ENCODE data around the gene CHAT.

Gene CHAT

DNA sequence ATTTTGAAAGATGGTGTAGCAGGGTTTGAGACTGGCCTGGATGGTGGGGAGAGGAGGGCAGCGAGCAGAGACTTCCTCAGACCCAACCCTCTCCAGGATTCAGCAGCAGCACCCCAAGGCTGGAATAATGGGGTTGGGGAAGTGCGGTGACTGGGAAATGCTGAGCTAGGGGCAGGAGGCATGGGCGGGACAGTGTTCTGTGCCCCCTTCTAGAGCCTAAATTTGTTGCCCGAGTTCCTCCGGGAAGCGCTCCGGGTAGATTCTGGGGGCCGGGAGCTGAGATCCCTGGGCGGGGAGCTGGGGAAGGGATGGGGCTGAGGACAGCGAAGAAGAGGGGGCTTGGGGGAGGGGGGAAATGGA, at the start of gene CHAT:
TSS of gene CHAT (plus strand) at position 156 of the 360 bp plus-strand sequence. CDS start at position 309, 153 bp downstream.
- DNase-seq: no peak

DNA sequence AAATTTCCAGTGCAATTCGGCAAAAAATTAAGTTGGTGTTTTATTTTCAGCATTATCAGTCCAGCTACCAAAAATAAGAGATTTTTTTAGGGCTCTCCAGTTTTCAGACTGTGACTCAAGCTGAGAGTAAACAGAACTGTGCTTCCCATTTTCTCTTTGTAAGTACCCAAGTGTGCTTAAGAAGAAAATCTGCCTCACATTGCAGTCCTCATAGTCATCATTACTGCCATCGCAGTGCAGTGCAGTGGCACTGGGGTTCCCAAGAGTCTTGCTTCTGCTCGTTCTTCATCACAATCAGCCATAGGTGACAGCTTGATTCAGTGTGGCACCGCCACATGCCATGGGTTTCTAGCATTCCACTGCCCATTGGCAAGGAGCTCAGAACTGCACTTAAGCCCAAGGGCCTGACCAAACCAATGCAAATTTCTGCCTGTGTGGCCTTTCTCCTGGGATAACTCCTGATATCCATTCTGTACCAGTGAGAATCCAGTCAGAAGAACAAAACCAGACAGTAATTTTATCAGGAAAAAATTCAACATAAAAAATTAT, 49.3 kb upstream of the CHAT start:
- no peak for DNase-seq

- no peak for DNase-seq
Observed at GRCh38 chr10:49567810-49568209, 46.0 kb upstream of the CHAT start.

DNA sequence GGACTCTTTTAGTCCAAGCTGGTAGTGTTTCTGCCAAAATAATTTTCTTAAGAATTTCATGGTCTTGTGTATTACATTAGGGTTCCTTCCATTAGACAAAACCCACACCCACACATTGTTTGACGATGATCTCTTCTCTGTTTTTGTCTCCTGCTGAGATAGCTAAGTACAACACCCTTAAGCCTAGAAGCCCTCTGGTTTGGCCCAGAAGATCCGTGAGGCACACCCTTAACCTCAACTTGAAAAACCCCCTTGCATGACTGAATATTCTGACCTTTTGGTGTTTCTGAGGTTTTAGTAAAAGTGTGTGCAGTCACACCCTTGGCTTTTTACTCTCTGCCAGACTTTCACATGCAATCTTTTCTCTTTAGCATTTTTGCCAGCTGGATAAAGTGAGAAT, 45.6 kb upstream of the CHAT start:
- DNase-seq: no peak

GRCh38 chr10:49569031-49569631, 44.7 kb upstream of the CHAT start:
- no peak for DNase-seq

DNA sequence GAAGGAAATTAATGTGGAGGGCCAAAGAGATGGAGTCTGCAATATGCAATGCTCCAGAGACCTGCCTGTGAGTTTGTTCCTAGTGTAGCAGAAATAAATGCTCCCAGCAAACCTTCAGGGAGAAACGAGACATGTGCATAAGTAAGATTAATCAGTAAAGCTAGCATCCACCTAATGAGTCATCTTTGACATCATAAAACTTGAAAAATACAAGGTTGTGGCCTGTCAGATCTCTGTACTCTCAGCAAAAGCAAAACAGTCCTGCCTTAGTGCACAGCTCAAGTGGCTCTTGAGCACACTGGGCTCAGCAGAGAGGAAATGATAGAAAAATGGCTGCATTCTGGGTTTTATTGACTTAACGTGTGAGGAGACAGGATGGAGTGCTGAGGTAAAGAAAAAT, 42.4 kb upstream of the CHAT start:
- no peak for DNase-seq

DNA sequence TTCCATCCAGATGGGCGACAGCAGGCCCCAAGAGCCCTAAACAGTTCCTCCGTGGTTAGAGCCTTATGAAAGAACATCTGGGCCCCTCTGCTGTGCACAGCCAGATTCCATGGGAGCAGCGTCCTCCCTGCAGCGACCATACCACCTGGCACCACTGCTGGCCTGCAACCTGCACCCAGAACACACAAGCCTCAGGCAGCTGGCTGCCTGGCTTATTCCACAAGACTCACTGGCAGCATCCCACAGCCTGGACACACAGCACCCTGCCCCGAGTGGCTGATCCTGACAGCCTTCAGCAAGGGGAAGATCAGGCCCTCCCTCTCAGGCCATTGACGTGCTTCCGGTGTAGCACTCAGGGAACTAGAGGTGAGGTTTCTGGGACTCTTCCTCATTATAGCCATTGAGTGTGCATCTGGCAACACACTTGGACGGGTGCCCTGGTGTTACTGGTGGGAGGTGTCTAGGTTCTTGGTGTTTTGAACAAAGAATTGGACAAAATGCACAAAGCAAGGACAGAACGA, 41.2 kb upstream of the CHAT start:
- DNase-seq: no peak

DNA sequence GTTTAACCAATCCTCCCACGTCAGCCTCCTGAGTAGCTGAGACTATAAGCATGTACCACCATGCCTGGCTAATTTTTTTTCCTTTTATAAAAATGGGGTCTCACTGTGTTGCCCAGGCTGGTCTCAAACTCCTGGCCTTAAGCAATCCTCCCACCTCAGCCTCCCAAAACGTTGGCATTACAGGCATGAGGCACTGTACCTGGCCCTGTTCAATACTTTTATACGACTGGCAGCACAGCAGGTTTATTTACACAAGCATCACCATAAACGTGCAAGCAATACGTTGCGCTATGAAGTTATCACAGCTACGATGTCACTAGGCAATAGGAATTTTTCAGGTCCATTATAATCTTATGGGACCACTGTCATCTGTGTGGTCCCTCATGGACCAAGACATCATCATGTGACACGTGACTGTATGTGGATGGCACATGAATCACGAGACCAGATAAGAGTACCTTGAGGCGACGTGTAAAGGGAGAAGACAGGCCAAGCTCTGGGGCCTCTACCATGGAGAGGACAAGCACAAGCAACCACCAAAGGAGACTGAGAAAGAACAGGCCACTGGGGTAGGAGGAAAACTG, 38.3 kb upstream of the CHAT start:
- no peak for DNase-seq

- DNase-seq: no peak
Observed at GRCh38 chr10:49577182-49577925, 36.5 kb upstream of the CHAT start.

- DNase-seq: no peak
Observed at GRCh38 chr10:49578392-49578791, 35.4 kb upstream of the CHAT start.

DNA sequence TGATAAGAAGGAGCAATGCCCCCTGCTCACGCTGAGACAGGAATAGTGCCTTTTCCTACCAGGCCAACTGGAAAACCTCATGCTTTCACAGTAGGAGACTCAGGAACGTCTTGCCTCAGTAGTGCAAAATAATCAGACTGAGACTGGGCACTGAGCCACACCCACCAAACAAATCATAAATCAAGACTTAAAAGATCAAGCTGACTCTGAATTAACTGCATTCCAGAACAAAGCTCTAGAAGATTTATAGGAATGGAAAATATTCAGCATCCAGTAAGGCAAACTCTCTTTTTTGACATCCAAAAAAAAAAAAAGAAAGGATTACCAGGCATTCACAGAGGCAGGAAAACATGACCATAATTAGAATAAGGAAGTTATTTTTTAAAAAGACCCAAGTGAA, 34.2 kb upstream of the CHAT start:
- DNase-seq: no peak

- DNase-seq: no peak
Observed at GRCh38 chr10:49585387-49585786, 28.4 kb upstream of the CHAT start.

DNA sequence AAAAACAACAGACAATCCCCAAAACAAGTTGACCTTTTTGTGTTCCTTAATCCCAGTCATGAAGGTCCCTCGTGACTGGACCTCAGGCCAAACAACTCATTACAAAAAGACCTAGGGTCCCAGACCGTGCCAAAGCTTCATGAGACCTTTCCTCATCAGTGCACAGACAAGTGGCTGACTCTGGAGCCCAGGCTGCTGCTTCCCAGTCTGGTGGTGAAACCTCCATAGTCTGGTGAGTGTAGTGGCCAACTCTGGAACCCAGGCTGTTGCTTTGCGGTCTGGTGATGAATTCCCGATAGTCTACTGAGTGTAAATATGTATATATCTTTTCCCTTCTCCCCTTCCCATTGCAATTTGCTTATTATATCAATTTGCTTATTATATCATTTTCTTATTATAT, 25.9 kb upstream of the CHAT start:
- no peak for DNase-seq

DNA sequence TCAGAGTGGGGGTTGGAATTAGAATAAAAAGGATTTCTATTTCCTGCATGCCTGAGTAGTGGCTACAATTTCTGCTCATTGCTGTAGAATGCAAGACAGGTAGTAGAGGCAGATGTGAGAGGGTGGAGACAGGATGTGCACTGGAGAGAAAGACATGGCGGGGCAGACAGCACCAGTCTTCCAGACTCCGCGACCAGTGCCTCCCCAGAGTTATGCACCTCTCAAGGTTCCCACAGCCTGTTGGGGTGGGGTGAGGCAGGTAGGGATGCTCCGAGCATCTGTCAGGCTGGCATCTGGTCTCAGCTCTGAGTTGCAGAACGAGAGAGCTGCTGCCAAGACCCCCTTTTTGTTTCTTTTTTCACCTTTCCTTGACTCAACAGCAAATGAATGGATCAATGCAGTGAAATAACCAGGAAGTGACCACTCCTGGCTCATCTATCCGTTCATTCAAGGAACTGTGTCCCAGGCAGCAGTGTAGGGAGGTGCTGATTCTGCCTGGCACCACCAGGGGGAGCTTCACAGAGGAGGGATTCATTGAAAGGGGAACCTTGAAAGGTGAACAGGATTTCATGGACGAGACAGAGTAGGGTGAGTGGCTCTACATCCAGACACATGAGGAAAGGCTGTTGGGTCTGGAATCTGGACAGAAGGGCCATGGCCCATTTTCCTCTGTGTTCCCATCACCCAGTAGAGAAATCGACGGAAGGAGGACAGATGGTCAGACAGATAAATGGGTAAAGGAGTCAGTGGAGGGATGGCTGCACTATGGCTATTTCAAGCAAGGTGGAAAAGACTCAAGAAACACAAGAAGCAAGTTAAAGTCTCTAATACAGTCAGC, 20.9 kb upstream of the CHAT start:
- DNase-seq: no peak

- DNase-seq: no peak
Observed at GRCh38 chr10:49593564-49593875, 20.3 kb upstream of the CHAT start.

GRCh38 chr10:49593998-49594397, 19.8 kb upstream of the CHAT start:
- no peak for DNase-seq

DNA sequence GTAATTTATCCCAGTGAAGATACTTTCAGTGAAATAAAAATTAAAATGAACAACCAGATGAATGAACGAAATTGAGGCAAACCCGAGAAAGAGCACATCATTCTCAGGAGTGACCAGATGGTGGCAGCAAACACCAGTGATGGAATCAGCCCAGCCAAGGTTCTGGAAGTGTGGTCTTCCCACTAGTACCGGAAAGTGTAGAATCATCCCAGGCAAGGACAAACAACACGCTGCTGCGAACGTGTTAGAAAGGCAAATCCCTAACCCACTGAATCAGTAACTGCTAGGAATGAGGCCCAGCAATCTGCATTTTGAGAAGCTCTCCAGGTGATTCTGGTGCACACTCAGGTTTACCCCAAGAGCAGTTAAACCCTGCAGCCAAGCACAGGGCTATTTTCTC, 19.2 kb upstream of the CHAT start:
- peak; percentile 30 for DNase-seq

GRCh38 chr10:49595003-49595712, 18.7 kb upstream of the CHAT start:
- DNase-seq: no peak

GRCh38 chr10:49595713-49596492, 17.9 kb upstream of the CHAT start:
- DNase-seq: no peak

- DNase-seq: no peak
Observed at GRCh38 chr10:49596493-49596809, 17.4 kb upstream of the CHAT start.

DNA sequence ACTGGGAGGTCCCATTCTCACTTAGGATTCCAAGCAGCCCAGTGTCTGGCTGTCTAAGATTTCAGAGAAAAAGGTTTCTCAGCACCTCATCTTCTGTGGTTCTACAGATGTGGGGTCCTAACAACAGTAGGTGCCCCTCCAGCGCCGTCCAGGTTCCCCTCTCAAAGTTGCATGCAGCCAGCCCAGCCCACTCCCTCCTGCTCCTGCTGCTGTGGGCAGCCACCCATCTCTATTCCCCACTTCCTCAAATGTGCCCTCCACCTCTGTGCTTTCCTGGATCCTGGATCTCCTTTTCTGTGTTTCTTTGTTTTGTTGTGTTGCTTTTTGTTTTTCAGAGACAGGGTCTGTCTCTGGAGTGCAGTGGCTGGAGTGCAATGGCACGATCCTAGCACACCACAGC, 17.0 kb upstream of the CHAT start:
- no peak for DNase-seq

All from NCI-H2107 (cell line).